A549 (cell line): ENCODE measurements around the gene LAGE3. TPM values are rescaled to one million over a fixed set of nuclear protein-coding genes. Genes with fewer than 3 reads are reported as not detected.

Experiments used
- ATAC-seq, 2 experiments: fragments of 200-7000 bp in 1 of 2; fragments of >200 bp in 1 of 2; cut with Nextera tagmentation in 1 of 2; cut with Tn5 transposase in 1 of 2; 3 replicates each; pipeline versions ENCODE4 v1.8.0 to v1.9.1; 2018 to 2020; ENCODE audit warnings: mild to moderate bottlenecking in 1 of 2, moderate library complexity in 1 of 2
- CTCF ChIA-PET: fragments of 300-600 bp; sonication (Branson Sonifier 250); formaldehyde crosslinking; extraction: SDS; loops from one replicate; lab custom pipeline; 2021; ENCODE audit warnings: antibody characterized with exemption, inconsistent platforms; lab: Yijun Ruan, JAX
- POLR2A ChIA-PET: fragments of 350-600 bp; formaldehyde crosslinking; extraction: SDS; loops from one replicate; lab custom pipeline; 2021; ENCODE audit warnings: antibody characterized with exemption, inconsistent platforms; lab: Yijun Ruan, JAX
- DNase-seq, 2 experiments: peaks; one replicate each; pipeline versions ENCODE4 v3.0.0 to v3.0.0-alpha.2; 2011 to 2016; ENCODE audit warnings: low read depth in 1 of 2, low spot score in 1 of 2
- FAIRE-seq: peaks from 2 replicates; lab custom pipeline; 2011; peaks lifted over from hg19 to GRCh38; lab: Jason Lieb, UNC
- H3K27ac ChIP-seq, 2 experiments: fragments of >200 bp; sonication (Bioruptor Twin); formaldehyde crosslinking; 3 replicates each; pipeline ENCODE4 v1.5.1; 2016 to 2017
- H3K4me1 ChIP-seq: fragments of >200 bp; sonication (Bioruptor Twin); formaldehyde crosslinking; 3 replicates; pipeline ENCODE4 v1.6.1; 2016
- H3K4me2 ChIP-seq: fragments of >200 bp; sonication (Bioruptor Twin); formaldehyde crosslinking; 3 replicates; pipeline ENCODE4 v1.6.1; 2016
- H3K4me3 ChIP-seq: fragments of >200 bp; sonication (Bioruptor Twin); formaldehyde crosslinking; 3 replicates; pipeline ENCODE4 v1.5.1; 2016
- H3K9me3 ChIP-seq: fragments of >200 bp; sonication (Bioruptor Twin); formaldehyde crosslinking; 3 replicates; pipeline ENCODE4 v1.6.1; 2016
- CEBPB ChIP-seq, 2 experiments: fragments of >200 bp in 1 of 2; sonication (Bioruptor Twin) in 1 of 2; formaldehyde crosslinking in 1 of 2; IDR thresholded peaks; 2 replicates each; pipeline ENCODE4 v1.6.1; 2012 to 2016
- CTCF ChIP-seq: fragments of >200 bp; sonication (Bioruptor Twin); formaldehyde crosslinking; IDR thresholded peaks from 3 replicates; pipeline ENCODE4 v1.5.1; 2016
- FOSL2 ChIP-seq, 2 experiments: fragments of 450-650 bp in 1 of 2; fragments of >200 bp in 1 of 2; sonication (Bioruptor Twin) in 1 of 2; formaldehyde crosslinking; IDR thresholded peaks; 2 replicates each; pipeline versions ENCODE4 v1.5.0 to v1.6.1; 2016 to 2020; ENCODE audit warnings: mild to moderate bottlenecking in 1 of 2, moderate library complexity in 1 of 2
- FOXS1 ChIP-seq: fragments of 250-450 bp; sonication (Bioruptor Pico); IDR thresholded peaks from 2 replicates; pipeline ENCODE4 v1.5.0; 2020; ENCODE audit warnings: mild to moderate bottlenecking, moderate library complexity
- GATA3 ChIP-seq: IDR thresholded peaks from 2 replicates; pipeline ENCODE4 v1.6.1; 2012; ENCODE audit warnings: borderline replicate concordance
- HEYL ChIP-seq: fragments of 250-450 bp; sonication (Bioruptor Pico); IDR thresholded peaks from 2 replicates; pipeline ENCODE4 v1.8.0; 2021; ENCODE audit warnings: mild to moderate bottlenecking, moderate library complexity
- HOXA7 ChIP-seq: fragments of 250-450 bp; sonication (Bioruptor Pico); IDR thresholded peaks from 2 replicates; pipeline ENCODE4 v1.5.0; 2020; ENCODE audit warnings: mild to moderate bottlenecking, moderate library complexity
- HOXB5 ChIP-seq: fragments of 250-450 bp; sonication (Bioruptor Pico); IDR thresholded peaks from 2 replicates; pipeline ENCODE4 v1.5.0; 2020; ENCODE audit warnings: mild to moderate bottlenecking, moderate library complexity
- JUN ChIP-seq, 2 experiments: fragments of >200 bp; sonication (Bioruptor Twin); formaldehyde crosslinking; IDR thresholded peaks; 2 replicates in 1 of 2; 3 replicates in 1 of 2; pipeline ENCODE4 v1.6.1; 2016 to 2017
- KDM1A ChIP-seq: fragments of 200-600 bp; sonication (generic); IDR thresholded peaks from 2 replicates; pipeline ENCODE4 v1.6.1; 2016; ENCODE audit warnings: low read depth, mild to moderate bottlenecking
- MAX ChIP-seq: IDR thresholded peaks from 2 replicates; pipeline ENCODE4 v1.6.1; 2012
- NPAS2 ChIP-seq: fragments of 250-450 bp; sonication (Bioruptor Pico); IDR thresholded peaks from 2 replicates; pipeline ENCODE4 v1.8.0; 2022; ENCODE audit warnings: mild to moderate bottlenecking, moderate library complexity, borderline replicate concordance
- NR3C1 ChIP-seq: fragments of >200 bp; sonication (Bioruptor Twin); formaldehyde crosslinking; IDR thresholded peaks from 3 replicates; pipeline ENCODE4 v1.6.1; 2017
- PHF8 ChIP-seq: fragments of 200-600 bp; sonication (generic); IDR thresholded peaks from 2 replicates; pipeline ENCODE4 v1.6.1; 2016; ENCODE audit warnings: low read depth, mild to moderate bottlenecking, antibody characterized with exemption, moderate library complexity, borderline replicate concordance
- RCOR1 ChIP-seq: fragments of 150-350 bp; IDR thresholded peaks from 2 replicates; pipeline ENCODE4 v1.6.1; 2014; ENCODE audit warnings: antibody characterized with exemption, low read length, low read depth
- RFX5 ChIP-seq: fragments of 450-650 bp; IDR thresholded peaks from 2 replicates; pipeline ENCODE4 v1.7.1; 2014; ENCODE audit warnings: antibody characterized with exemption, mild to moderate bottlenecking, moderate library complexity
- RNF2 ChIP-seq: fragments of 200-600 bp; sonication (generic); IDR thresholded peaks from 2 replicates; pipeline ENCODE4 v1.6.1; 2016; ENCODE audit warnings: low read depth, mild to moderate bottlenecking, antibody characterized with exemption, moderate library complexity, borderline replicate concordance
- TFCP2L1 ChIP-seq: fragments of 250-450 bp; sonication (Bioruptor Pico); IDR thresholded peaks from 2 replicates; pipeline ENCODE4 v1.5.0; 2021; ENCODE audit warnings: mild to moderate bottlenecking
- TP53 ChIP-seq: fragments of 250-450 bp; sonication (Bioruptor Pico); IDR thresholded peaks from 2 replicates; pipeline ENCODE4 v1.5.0; 2021; ENCODE audit warnings: mild to moderate bottlenecking, moderate library complexity
- ZC3H11A ChIP-seq: fragments of 450-650 bp; IDR thresholded peaks from 2 replicates; pipeline ENCODE4 v1.6.1; 2014; ENCODE audit warnings: antibody characterized with exemption, mild to moderate bottlenecking
- ZNF302 ChIP-seq: fragments of 250-450 bp; sonication (Bioruptor Pico); IDR thresholded peaks from 2 replicates; pipeline ENCODE4 v1.9.0; 2021; ENCODE audit warnings: inconsistent platforms, mild to moderate bottlenecking, moderate library complexity
- WGBS: methylation state at CpG from one replicate; pipeline ENCODE4 v1.1.6; 2017; ENCODE audit errors: missing lambda C conversion rate; 5-methylcytosine and 5-hydroxymethylcytosine counted together
- polyA plus RNA-seq, 4 experiments: library from polyadenylated mRNA; depleted of rRNA in 3 of 4; stranded (reverse); fragments of >200 nt; fragmentation: RNase III in 1 of 4; extraction: RNeasy Plus Mini Kit Qiagen cat#74134 plus additional on column Dnase treatment in 1 of 4; gene quantifications; 2 replicates in 3 of 4; 3 replicates in 1 of 4; pipeline ENCODE4 v1.2.3, GENCODE V29; 2011 to 2017

The LAGE3 gene
- polyA plus RNA-seq, 2 of the 4 experiments (the other 2 are of a cell fraction), result 20.6 to 49.7 TPM

GRCh38 chrX:154507673-154508383 lies 28.7 kb upstream of the LAGE3 start:
- 92% methylated on average over 19 of the region's 24 CpGs for WGBS
- ChIA-PET CTCF (interaction anchor here (0.5 to 1.0 kb wide), 2 partner anchors 12 to 132 kb away, joined by 3 read pairs; no protein-coding TSS in a partner anchor), POLR2A (interaction anchor here (1.0 to 1.8 kb wide), 2 partner anchors 8 to 10 kb away, joined by 4 to 8 read pairs; partner anchors contain the start of gene FAM3A)
- FAIRE-seq, result no peak
- TF ChIP-seq ZC3H11A, result no peak
- TF ChIP-seq TFCP2L1 (CRISPR knock-in tag), result no peak
- no peak for TF ChIP-seq KDM1A
- no peak for TF ChIP-seq TP53 (CRISPR knock-in tag)
- TF ChIP-seq CEBPB (IDR thresholded peaks at IDR 0.05), result no peak
- no peak for TF ChIP-seq PHF8
- TF ChIP-seq JUN (IDR thresholded peaks at IDR 0.05), result no peak
- TF ChIP-seq NR3C1, result no peak
- no peak for TF ChIP-seq HOXA7 (CRISPR knock-in tag)
- TF ChIP-seq HOXB5 (CRISPR knock-in tag), result no peak
- TF ChIP-seq NPAS2 (CRISPR knock-in tag), result no peak
- no peak for TF ChIP-seq RNF2
- no peak for TF ChIP-seq FOXS1
- no peak for TF ChIP-seq ZNF302
- no peak for TF ChIP-seq RFX5
- no peak for TF ChIP-seq HEYL (CRISPR knock-in tag)
- no peak for TF ChIP-seq CTCF
- no peak for TF ChIP-seq GATA3
- no peak for TF ChIP-seq MAX
- TF ChIP-seq FOSL2 (IDR thresholded peaks at IDR 0.05), result no peak
- no peak for TF ChIP-seq FOSL2 (CRISPR knock-in tag; IDR thresholded peaks at IDR 0.05)
- no peak for ATAC-seq
- Histone ChIP-seq H3K4me1 (no peaks in the 10 kb centered on the region), H3K9me3 (no peaks in the 10 kb centered on the region), H3K4me3 (no peak overlapping the region), H3K4me2 (no peak overlapping the region), H3K27ac (no peak overlapping the region)
- no peak for DNase-seq

- TF ChIP-seq RCOR1 (no peak), CTCF (no peak), ZC3H11A (no peak), FOSL2 (IDR thresholded peaks at IDR 0.05) (no peak), FOSL2 (CRISPR knock-in tag; IDR thresholded peaks at IDR 0.05) (no peak), FOXS1 (no peak), KDM1A (no peak)
- 97% methylated on average over 26 of the region's 37 CpGs for WGBS
- H3K4me2 ChIP-seq, result no peak overlapping the region
- ChIA-PET CTCF (interaction anchor here (1.0 kb wide), 1 partner anchor 11 kb away, joined by 3 read pairs; no protein-coding TSS in a partner anchor), POLR2A (interaction anchor here (1.8 kb wide), 1 partner anchor 10 kb away, joined by 4 read pairs; the partner anchor contains the start of gene FAM3A)
- H3K4me1 ChIP-seq, result no peaks in the 10 kb centered on the region
- no peak overlapping the region for H3K4me3 ChIP-seq
- no peak for DNase-seq
- no peaks in the 10 kb centered on the region for H3K9me3 ChIP-seq
- no peak; a peak in 1 of 6 replicates for ATAC-seq
- no peak overlapping the region for H3K27ac ChIP-seq
- no peak for FAIRE-seq
Measured at GRCh38 chrX:154506483-154507332, 27.6 kb upstream of the LAGE3 start.
